GM19193 (cell line): ENCODE data around the gene ZNF628.

Experiments used
- POLR2A ChIP-seq: IDR thresholded peaks from 4 replicates; pipeline ENCODE4 v1.6.1; 2011; ENCODE audit not compliant: insufficient read depth, insufficient read length; ENCODE audit errors: extremely low read depth

Gene ZNF628

GRCh38 chr19:55504981-55505380 is 28.6 kb downstream of the ZNF628 start:
- TF ChIP-seq POLR2A = no peak

GRCh38 chr19:55508120-55508519 is 31.7 kb downstream of the ZNF628 start:
- TF ChIP-seq POLR2A = no peak

DNA sequence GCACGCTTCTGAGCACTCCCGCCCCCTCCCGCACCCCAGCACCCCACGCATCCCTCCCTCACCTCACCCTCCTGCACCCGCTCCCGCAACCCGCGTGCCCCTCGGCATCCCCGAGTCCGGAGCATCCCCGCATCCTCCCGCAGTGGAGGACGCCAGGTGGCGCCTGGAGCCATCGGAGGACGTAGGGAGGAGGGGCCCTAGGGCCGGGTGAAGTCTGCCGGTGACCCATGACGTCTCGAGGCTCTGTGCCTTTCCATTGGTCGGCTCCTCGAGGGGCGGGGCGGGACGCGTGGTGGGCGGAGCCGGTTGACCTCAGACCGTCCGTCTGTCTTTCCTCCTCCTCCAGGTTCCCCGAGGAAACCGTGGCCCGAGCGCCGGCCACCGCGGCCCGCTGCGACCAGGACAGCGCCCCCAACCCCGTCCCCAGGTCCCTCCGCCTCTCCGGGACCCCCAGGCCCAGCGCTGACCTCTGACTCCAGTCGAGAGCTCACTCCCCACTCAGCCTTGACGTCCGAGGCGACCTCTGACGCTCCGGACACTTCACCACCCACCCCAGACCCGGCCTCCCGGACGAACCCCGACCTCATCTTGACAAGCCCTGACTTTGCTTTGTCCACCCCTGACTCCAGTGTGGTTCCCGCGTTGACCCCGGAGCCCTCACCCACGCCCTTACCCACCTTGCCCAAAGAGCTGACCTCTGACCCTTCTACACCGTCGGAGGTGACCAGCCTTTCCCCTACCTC is 40.6 kb downstream of the ZNF628 start:
- no peak for TF ChIP-seq POLR2A

DNA sequence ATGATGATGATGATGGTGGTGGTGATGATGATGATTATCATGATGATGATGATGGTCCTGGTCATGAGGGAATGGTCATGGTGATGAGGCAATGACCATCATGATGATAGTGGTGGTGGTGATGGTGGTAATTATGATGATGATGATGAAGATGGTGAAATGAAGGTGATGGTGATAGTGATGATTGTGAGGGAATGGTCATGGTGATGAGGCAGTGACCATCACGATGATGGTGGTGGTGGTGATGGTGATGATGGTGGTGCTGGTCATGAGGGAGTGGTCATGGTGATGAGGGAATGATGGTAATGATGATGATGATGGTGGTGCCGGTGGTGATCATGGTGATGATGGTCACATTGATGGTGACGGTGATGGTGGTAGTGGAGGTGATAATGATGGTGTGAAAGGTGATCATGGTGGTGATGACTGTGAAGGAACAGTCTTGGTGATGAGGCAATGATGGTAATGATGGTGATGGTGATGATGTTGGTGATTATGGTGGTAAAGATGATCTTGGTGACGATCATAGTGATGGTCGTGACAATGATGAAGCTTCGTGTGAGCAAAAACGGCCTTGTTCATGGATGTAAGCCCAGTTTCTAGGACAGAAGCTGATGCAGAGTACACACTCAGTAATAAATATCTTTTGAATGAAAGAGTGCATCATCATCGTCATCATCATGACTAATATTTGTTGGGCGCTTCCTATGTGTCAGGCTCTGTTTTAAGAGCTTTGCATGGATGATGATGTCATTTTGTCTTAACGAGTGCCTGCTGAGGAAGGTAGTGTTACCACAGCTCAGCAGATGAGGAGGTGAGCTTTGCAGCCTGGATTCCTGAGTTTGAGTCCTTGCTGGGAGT is 43.3 kb downstream of the ZNF628 start:
- TF ChIP-seq POLR2A = no peak

GRCh38 chr19:55520691-55521292 is 44.4 kb downstream of the ZNF628 start:
- no peak for TF ChIP-seq POLR2A

- no peak for TF ChIP-seq POLR2A
Observed at GRCh38 chr19:55525289-55526101, 49.1 kb downstream of the ZNF628 start.

GRCh38 chr19:55526216-55527196 is 50.1 kb downstream of the ZNF628 start:
- no peak for TF ChIP-seq POLR2A

- TF ChIP-seq POLR2A = no peak
Observed at GRCh38 chr19:55527197-55528029, 51.0 kb downstream of the ZNF628 start.

- TF ChIP-seq POLR2A = no peak
Observed at GRCh38 chr19:55528030-55528803, 51.8 kb downstream of the ZNF628 start.

DNA sequence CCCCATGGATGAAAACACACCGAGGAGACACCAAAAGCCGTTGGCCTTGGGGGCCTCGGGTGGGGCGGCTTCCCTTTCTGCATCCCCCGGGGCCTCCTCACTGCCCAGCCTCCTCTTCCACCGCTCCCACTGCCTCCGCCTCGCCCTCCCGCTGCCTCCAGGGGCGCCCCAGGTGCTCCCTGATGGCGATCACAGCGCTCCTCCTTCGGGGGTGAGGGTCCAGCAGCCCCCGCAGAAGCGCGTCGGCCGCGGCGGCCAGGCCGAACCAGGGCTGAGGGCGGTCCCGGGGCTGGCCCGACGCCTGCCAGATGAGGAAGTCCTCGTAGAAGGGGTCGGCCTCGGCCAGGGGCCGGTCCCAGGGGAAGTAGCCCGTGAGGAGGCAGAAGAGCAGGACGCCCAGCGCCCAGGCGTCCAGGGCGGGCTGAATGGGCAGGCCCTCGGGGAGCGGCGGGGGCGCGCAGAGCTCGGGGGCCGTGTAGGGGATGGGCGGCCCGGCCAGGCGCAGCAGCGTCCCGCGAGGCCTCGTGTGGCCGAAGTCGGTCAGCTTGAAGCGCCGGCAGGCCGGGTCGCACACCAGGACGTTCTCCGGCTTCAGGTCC is 53.3 kb downstream of the ZNF628 start:
- TF ChIP-seq POLR2A = no peak

DNA sequence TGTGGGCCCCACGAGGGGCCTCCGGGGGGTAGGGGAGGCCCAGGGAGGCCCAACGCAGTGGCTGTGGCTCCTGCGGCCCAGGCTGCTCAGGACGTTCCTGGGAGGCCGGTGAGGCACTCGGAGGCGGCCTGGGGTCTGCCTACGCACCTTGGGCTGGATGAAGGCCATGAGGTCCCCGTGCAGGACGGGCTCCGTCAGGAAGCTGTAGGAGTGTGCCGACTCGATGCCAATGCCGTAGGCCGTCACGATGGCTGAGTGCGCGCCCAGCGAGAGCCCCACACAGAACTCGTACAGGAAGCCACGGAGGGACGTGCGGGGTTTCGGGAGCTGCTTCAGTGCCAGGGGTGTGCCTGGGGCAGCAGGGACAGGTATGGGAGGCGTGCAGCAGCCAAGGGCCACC is 54.6 kb downstream of the ZNF628 start:
- no peak for TF ChIP-seq POLR2A
